CD14-positive monocyte (primary cell): ENCODE data around the gene SHE. TPM values are rescaled to one million over a fixed set of nuclear protein-coding genes. Genes with fewer than 3 reads are reported as not detected.

Experiments used
- DNase-seq, 3 donors: peaks; one replicate each; pipeline ENCODE4 v3.0.0-alpha.2; 2011 to 2022
- H2AFZ ChIP-seq: 2 replicates; pipeline ENCODE4 v1.6.0; 2012; ENCODE audit warnings: mild to moderate bottlenecking, low read depth, low read length, inconsistent platforms; ENCODE audit not compliant: insufficient read depth, poor library complexity, severe bottlenecking
- H3K27ac ChIP-seq, 2 donors: 1 replicate in 1 of 2; 2 replicates in 1 of 2; pipeline ENCODE4 v1.5.1; 2012 to 2013; ENCODE audit warnings: low read length in 2 of 2, control low read depth in 1 of 2, inconsistent platforms in 1 of 2, low read depth in 1 of 2, mild to moderate bottlenecking in 1 of 2
- H3K27me3 ChIP-seq, 2 donors: one replicate each; pipeline versions ENCODE4 v1.6.0 to v1.6.1; 2011 to 2013; ENCODE audit warnings: low read length in 2 of 2; ENCODE audit not compliant: control insufficient read depth in 2 of 2, insufficient read depth in 2 of 2
- H3K36me3 ChIP-seq, 2 donors: replicated peaks in 1 of 2; 1 replicate in 1 of 2; 2 replicates in 1 of 2; pipeline versions ENCODE4 v1.5.1 to v1.6.1; 2012 to 2013; ENCODE audit warnings: low read length in 2 of 2, control low read depth in 1 of 2, inconsistent platforms in 1 of 2, mild to moderate bottlenecking in 1 of 2; ENCODE audit not compliant: insufficient read depth in 2 of 2, control insufficient read depth in 1 of 2
- H3K4me1 ChIP-seq, 2 donors: 1 replicate in 1 of 2; 2 replicates in 1 of 2; pipeline versions ENCODE4 v1.5.1 to v1.6.1; 2012 to 2013; ENCODE audit warnings: low read length in 2 of 2, control low read depth in 1 of 2, inconsistent platforms in 1 of 2, mild to moderate bottlenecking in 1 of 2, moderate library complexity in 1 of 2; ENCODE audit not compliant: insufficient read depth in 2 of 2, control insufficient read depth in 1 of 2
- H3K4me2 ChIP-seq: replicated peaks from 2 replicates; pipeline ENCODE3; 2012; ENCODE audit warnings: low read length, moderate library complexity, mild to moderate bottlenecking; ENCODE audit not compliant: poor library complexity, severe bottlenecking; ENCODE audit errors: extremely low read depth
- H3K4me3 ChIP-seq, 3 experiments: fragments of 200-600 bp in 1 of 3; sonication (generic) in 1 of 3; replicated peaks in 1 of 3; 1 replicate in 2 of 3; 2 replicates in 1 of 3; pipeline ENCODE4 v1.5.1; 2011 to 2013; ENCODE audit warnings: low read length in 3 of 3, mild to moderate bottlenecking in 3 of 3, control low read depth in 2 of 3, low read depth in 2 of 3, inconsistent platforms in 1 of 3, moderate library complexity in 1 of 3
- H3K79me2 ChIP-seq: 2 replicates; pipeline ENCODE4 v1.6.0; 2012; ENCODE audit warnings: mild to moderate bottlenecking, control low read depth, inconsistent platforms, low read length, moderate library complexity; ENCODE audit not compliant: insufficient read depth
- H3K9ac ChIP-seq: 2 replicates; pipeline ENCODE4 v1.6.0; 2017; ENCODE audit warnings: low read length, mild to moderate bottlenecking; ENCODE audit not compliant: insufficient read depth, poor library complexity, severe bottlenecking
- H3K9me3 ChIP-seq, 2 donors: replicated peaks in 1 of 2; 1 replicate in 1 of 2; 2 replicates in 1 of 2; pipeline versions ENCODE4 v1.5.1 to v1.6.1; 2012 to 2013; ENCODE audit warnings: low read length in 2 of 2, control low read depth in 1 of 2; ENCODE audit not compliant: control insufficient read depth in 1 of 2, insufficient read depth in 1 of 2
- H4K20me1 ChIP-seq: 2 replicates; pipeline ENCODE4 v1.6.0; 2012; ENCODE audit warnings: mild to moderate bottlenecking, low read length, control low read depth, moderate library complexity; ENCODE audit not compliant: insufficient read depth
- H3K27ac Mint-ChIP-seq, 7 donors: one replicate each; pipeline ENCODE4 v1.8.0; 2020; ENCODE audit warnings: mild to moderate bottlenecking in 7 of 7, mixed read lengths in 7 of 7, moderate library complexity in 6 of 7, inconsistent platforms in 2 of 7
- H3K27me3 Mint-ChIP-seq, 3 donors: one replicate each; pipeline ENCODE4 v1.8.0; 2021 to 2022; ENCODE audit warnings: low read depth in 3 of 3, mild to moderate bottlenecking in 3 of 3, mixed read lengths in 3 of 3, moderate library complexity in 3 of 3, inconsistent platforms in 1 of 3
- H3K36me3 Mint-ChIP-seq, 2 donors: one replicate each; pipeline ENCODE4 v1.8.0; 2020; ENCODE audit warnings: mixed read lengths in 2 of 2, inconsistent platforms in 1 of 2, mild to moderate bottlenecking in 1 of 2
- H3K4me1 Mint-ChIP-seq: one replicate; pipeline ENCODE4 v1.8.0; 2020; ENCODE audit warnings: mild to moderate bottlenecking, mixed read lengths
- H3K4me3 Mint-ChIP-seq, 2 donors: one replicate each; pipeline ENCODE4 v1.8.0; 2020; ENCODE audit warnings: mild to moderate bottlenecking in 2 of 2, mixed read lengths in 2 of 2, moderate library complexity in 1 of 2
- H3K9me3 Mint-ChIP-seq, 7 donors: one replicate each; pipeline ENCODE4 v1.8.0; 2020 to 2022; ENCODE audit warnings: mixed read lengths in 7 of 7, mild to moderate bottlenecking in 6 of 7, moderate library complexity in 6 of 7, inconsistent platforms in 2 of 7
- CTCF ChIP-seq: fragments of 200-600 bp; IDR thresholded peaks from one replicate; pipeline ENCODE4 v1.8.0; 2022; ENCODE audit warnings: antibody characterized with exemption, mild to moderate bottlenecking
- WGBS: methylation state at CpG from one replicate; pipeline ENCODE4 v1.1.5; 2013; ENCODE audit warnings: missing lambda C conversion rate; ENCODE audit not compliant: insufficient coverage; 5-methylcytosine and 5-hydroxymethylcytosine counted together
- intact Hi-C, 2 donors: fragments of 100-400 bp; cut with micrococcal nuclease; formaldehyde crosslinking; loops; one replicate each; pipeline versions ENCODE4 v1.15.0 to v1.15.1; 2023
- polyA minus RNA-seq: library from RNA; depleted of rRNA, polyadenylated mRNA; stranded (reverse); fragments of >200 nt; gene quantifications from 2 replicates; pipeline ENCODE4 v1.2.3, GENCODE V29; 2012
- polyA plus RNA-seq, 3 donors: library from polyadenylated mRNA; depleted of rRNA in 1 of 3; unstranded in 2 of 3; stranded (reverse) in 1 of 3; fragments of 300-500 nt in 2 of 3; fragments of >200 nt in 1 of 3; fragmentation: Illumina TruSeq in 2 of 3; gene quantifications; 1 replicate in 2 of 3; 2 replicates in 1 of 3; pipeline ENCODE4 v1.2.3, GENCODE V29; 2012 to 2021
- total RNA-seq, 12 experiments: library from RNA in 1 of 12; stranded (reverse) in 1 of 12; fragments of 120-200 nt in 1 of 12; gene quantifications; one replicate each; pipeline ENCODE4 v1.2.4 and lab custom pipeline; 2013 to 2026; ENCODE audit warnings: mixed read lengths in 6 of 12, inconsistent platforms in 1 of 12

Gene SHE
- total RNA-seq (2013) = 0.06 TPM
- polyA plus RNA-seq = not detected
- polyA minus RNA-seq = not detected in 2 replicates
- total RNA-seq (lab: John Stamatoyannopoulos, UW) = 0 to 3.0 (median 0.20) reads per million in 11 experiments

- peaks cover 55 to 72% of the 10 kb centered on the region in 2 donors for H3K27me3 ChIP-seq
- H3K36me3 Mint-ChIP-seq = peaks cover 7 to 12% of the 10 kb centered on the region in 2 donors
These were observed at the start of gene SHE, which contains the start of gene TDRD10 for GRCh38 chr1:154502066-154502743. TSS of gene SHE (minus strand) at chr1:154502412. CDS start at chr1:154502026, 386 bp downstream. TSS of gene TDRD10 (plus strand) at chr1:154502219. CDS start at chr1:154506904, 4,685 bp downstream.

More at GRCh38 chr1:154502066-154502743, at the start of gene SHE, which contains the start of gene TDRD10:
- Histone ChIP-seq H3K79me2 (no peaks in the 10 kb centered on the region), H3K27ac (no peak within 1 kb of the TSS), H3K9ac (no peak within 1 kb of the TSS), H4K20me1 (no peaks in the 10 kb centered on the region), H3K4me1 (peaks cover 12 to 18% of the 10 kb centered on the region in 2 donors), H3K36me3 (no peaks in the 10 kb centered on the region), H3K9me3 (peaks cover 6 to 17% of the 10 kb centered on the region in 2 donors), H3K4me2 (peak within 1 kb of the TSS; percentile 82), H2AFZ (peak within 1 kb of the TSS; percentile 70), H3K4me3 (peak within 1 kb of the TSS in 2 of 3 experiments; percentile 36 to 69)
- Mint-ChIP-seq H3K4me3 (peak within 1 kb of the TSS; percentile 73 to 87), H3K27me3 (peaks cover 55 to 85% (median 56%) of the 10 kb centered on the region in 3 donors), H3K9me3 (peaks cover 3 to 28% (median 18%) of the 10 kb centered on the region in 7 donors), H3K27ac (no peak within 1 kb of the TSS), H3K4me1 (peaks cover 11% of the 10 kb centered on the region)
- no peak for TF ChIP-seq CTCF
- intact Hi-C loops = no loop called here
- WGBS = 2% methylated on average over 90 of the region's 90 CpGs
- DNase-seq = no peak
